ENCODE data around the gene PAN2. TPM values are rescaled to one million over a fixed set of nuclear protein-coding genes. Genes with fewer than 3 reads are reported as not detected.

The PAN2 gene
- polyA plus RNA-seq, 3 donors, result 8.8 to 120 (median 16.0) TPM

DNA sequence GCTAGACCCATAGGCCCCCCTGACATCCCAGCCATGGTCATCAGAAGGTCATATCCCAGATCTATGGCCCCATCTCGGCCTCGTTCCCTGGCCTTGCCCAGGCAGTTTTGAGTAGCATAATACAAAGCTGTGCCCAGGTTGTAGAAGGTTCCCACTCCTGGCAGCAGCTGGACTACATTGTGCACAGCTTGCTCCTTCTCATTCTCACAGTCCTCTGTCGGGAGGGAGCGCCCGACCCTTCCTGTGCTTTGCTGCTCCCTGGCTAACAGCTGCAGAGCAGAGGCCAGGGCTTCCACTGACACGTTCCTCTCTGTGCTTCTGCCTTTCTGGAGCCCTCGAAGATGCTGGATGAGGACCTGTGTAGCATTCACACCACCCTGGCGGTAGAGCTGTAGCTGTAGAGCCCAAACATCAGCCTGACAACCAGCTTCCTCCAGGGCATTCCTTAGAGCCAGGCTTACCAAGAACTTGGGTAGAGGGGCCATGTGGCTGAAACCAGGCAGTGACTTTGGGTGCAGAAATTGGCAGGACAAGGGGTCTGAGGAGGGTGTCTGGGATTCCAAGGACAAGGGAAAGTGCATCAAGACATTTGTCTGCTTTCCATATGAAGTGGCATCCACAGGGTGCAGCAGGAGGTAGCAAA is 27.8 kb upstream of the PAN2 start:
- peaks cover 23% of the 10 kb centered on the region for H4K20me1 ChIP-seq (ENCODE audit: insufficient read depth, low read length)
- TF ChIP-seq, protein P1, sequence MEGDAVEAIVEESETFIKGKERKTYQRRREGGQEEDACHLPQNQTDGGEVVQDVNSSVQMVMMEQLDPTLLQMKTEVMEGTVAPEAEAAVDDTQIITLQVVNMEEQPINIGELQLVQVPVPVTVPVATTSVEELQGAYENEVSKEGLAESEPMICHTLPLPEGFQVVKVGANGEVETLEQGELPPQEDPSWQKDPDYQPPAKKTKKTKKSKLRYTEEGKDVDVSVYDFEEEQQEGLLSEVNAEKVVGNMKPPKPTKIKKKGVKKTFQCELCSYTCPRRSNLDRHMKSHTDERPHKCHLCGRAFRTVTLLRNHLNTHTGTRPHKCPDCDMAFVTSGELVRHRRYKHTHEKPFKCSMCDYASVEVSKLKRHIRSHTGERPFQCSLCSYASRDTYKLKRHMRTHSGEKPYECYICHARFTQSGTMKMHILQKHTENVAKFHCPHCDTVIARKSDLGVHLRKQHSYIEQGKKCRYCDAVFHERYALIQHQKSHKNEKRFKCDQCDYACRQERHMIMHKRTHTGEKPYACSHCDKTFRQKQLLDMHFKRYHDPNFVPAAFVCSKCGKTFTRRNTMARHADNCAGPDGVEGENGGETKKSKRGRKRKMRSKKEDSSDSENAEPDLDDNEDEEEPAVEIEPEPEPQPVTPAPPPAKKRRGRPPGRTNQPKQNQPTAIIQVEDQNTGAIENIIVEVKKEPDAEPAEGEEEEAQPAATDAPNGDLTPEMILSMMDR (IDR thresholded peaks at IDR 0.05), result no peak
- Mint-ChIP-seq H3K36me3 (peaks cover 3 to 8% of the 10 kb centered on the region in 2 donors), H3K27ac (peak overlapping the region in 4 of 7 donors; percentile 21 to 96 (median 72)), H3K4me1 (peaks cover 26% of the 10 kb centered on the region), H3K9me3 (no peaks in the 10 kb centered on the region), H3K4me3 (no peak overlapping the region), H3K27me3 (ENCODE audit: low read depth in 3 of 3) (peaks cover 0 to 2% (median 1%) of the 10 kb centered on the region in 3 donors)
- H3K4me1 ChIP-seq (ENCODE audit: control insufficient read depth in 1 of 2, insufficient read depth in 2 of 2, low read length in 2 of 2), result peaks cover 19 to 23% of the 10 kb centered on the region in 2 donors
- H3K79me2 ChIP-seq (ENCODE audit: insufficient read depth, low read length), result peaks cover 37% of the 10 kb centered on the region
- H3K9me3 ChIP-seq (replicated peaks in 1 of 2; ENCODE audit: control insufficient read depth in 1 of 2, insufficient read depth in 1 of 2, low read length in 2 of 2), result no peaks in the 10 kb centered on the region
- intact Hi-C loops (cut with micrococcal nuclease), result loop anchor here (2.0 to 10.0 kb wide), 4 partner anchors 44 to 103 kb away; partner anchors contain the start of genes CNPY2 (in 2 of the 2), CS (in 1 of the 2), MIP (in 1 of the 2) and SPRYD4 (in 1 of the 2)
- no peaks in the 10 kb centered on the region for H3K36me3 ChIP-seq (replicated peaks in 1 of 2; ENCODE audit: control insufficient read depth in 1 of 2, insufficient read depth in 2 of 2, low read length in 2 of 2)
- no peak for DNase-seq
- no peak overlapping the region for H3K4me3 ChIP-seq (replicated peaks in 1 of 3; ENCODE audit: low read depth in 2 of 3, low read length in 3 of 3)
- peak overlapping the region in 1 of 2 donors; percentile 89 for H3K27ac ChIP-seq (ENCODE audit: low read depth in 1 of 2, low read length in 2 of 2)
- H2AFZ ChIP-seq (ENCODE audit: insufficient read depth, low read depth, low read length, poor library complexity, severe bottlenecking), result peak overlapping the region; percentile 36
- no peaks in the 10 kb centered on the region for H3K27me3 ChIP-seq (ENCODE audit: control insufficient read depth in 2 of 2, insufficient read depth in 2 of 2, low read length in 2 of 2)
- 93% methylated on average over 8 of the region's 8 CpGs for WGBS (ENCODE audit: insufficient coverage)
- H3K9ac ChIP-seq (ENCODE audit: insufficient read depth, low read length, poor library complexity, severe bottlenecking), result no peak overlapping the region
- no peak overlapping the region for H3K4me2 ChIP-seq (replicated peaks; ENCODE audit: extremely low read depth, low read length, poor library complexity, severe bottlenecking)

DNA sequence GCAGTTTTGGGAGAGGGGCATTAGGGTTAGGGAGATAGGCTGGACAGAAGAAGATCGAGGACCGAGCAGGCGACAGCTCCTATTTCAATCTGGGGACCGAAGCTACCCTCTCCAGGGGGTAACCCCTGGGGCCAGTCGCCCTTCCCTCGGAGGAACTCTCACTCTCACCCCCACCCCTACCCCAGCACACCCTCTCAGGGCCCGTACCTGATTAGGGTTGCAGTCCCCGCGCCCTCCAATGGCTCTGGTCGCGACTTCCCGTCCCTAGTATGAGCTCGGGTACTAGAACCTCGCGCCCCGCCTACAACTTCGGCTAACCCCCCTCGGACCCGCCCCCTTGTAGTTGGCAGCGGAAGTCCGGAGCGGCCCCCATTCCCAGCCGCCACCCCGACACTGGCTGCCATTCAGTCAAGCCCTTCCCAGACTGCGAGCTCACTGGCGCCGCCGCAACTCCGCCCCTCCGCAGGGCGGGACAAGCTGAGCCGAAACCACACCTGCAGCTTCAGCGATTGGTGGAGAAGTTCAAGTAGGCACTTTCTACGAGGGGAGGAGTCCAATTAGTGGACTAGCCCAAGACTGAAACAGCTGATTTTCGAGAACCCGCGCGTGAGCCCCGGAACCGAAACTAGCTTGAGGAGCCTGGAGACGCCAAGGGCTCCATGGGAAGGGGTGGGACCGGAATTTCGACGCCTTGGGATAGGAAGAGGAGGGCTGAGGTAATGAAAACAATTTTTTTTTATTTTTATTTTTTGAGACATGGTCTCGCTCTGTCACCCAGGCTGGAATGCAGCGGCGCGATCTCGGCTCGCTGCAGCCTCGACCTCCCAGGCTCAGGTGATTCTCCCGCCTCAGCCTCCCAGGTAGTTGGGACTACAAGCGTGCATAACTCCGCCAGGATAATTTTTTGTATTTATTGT is 26.3 kb upstream of the PAN2 start, which contains the start of gene STAT2:
STAT2 (minus strand) TSS at position 257 of the 917 bp plus-strand sequence. CDS start 3,536 bp downstream, outside the sequence.
- under 1% methylated on average over 43 of the region's 54 CpGs for whole genome bisulfite sequencing (ENCODE audit: insufficient coverage)
- H3K4me1 ChIP-seq (ENCODE audit: control insufficient read depth in 1 of 2, insufficient read depth in 2 of 2, low read length in 2 of 2), result peaks cover 19 to 23% of the 10 kb centered on the region in 2 donors

More for the DNA sequence above, 26.3 kb upstream of the PAN2 start, which contains the start of gene STAT2:
- Mint-ChIP-seq H3K27ac (peak within 1 kb of the TSS; percentile 87 to 97 (median 95)), H3K4me1 (peaks cover 26% of the 10 kb centered on the region), H3K9me3 (no peaks in the 10 kb centered on the region), H3K36me3 (peaks cover 16 to 21% of the 10 kb centered on the region in 2 donors), H3K4me3 (peak within 1 kb of the TSS; percentile 87 to 94), H3K27me3 (ENCODE audit: low read depth in 3 of 3) (peaks cover 0 to 2% (median 1%) of the 10 kb centered on the region in 3 donors)
- peak; percentile 98 to 99 (median 99) for DNase-seq
- Histone ChIP-seq H3K79me2 (ENCODE audit: insufficient read depth, low read length) (peaks cover 49% of the 10 kb centered on the region), H3K4me2 (replicated peaks; ENCODE audit: extremely low read depth, low read length, poor library complexity, severe bottlenecking) (peak within 1 kb of the TSS; percentile 95), H3K4me3 (replicated peaks in 1 of 3; ENCODE audit: low read depth in 2 of 3, low read length in 3 of 3) (peak within 1 kb of the TSS; percentile 89 to 97 (median 89)), H3K27ac (ENCODE audit: low read depth in 1 of 2, low read length in 2 of 2) (peak within 1 kb of the TSS; percentile 74 to 89), H3K9me3 (replicated peaks in 1 of 2; ENCODE audit: control insufficient read depth in 1 of 2, insufficient read depth in 1 of 2, low read length in 2 of 2) (no peaks in the 10 kb centered on the region), H3K27me3 (ENCODE audit: control insufficient read depth in 2 of 2, insufficient read depth in 2 of 2, low read length in 2 of 2) (no peaks in the 10 kb centered on the region), H3K36me3 (replicated peaks in 1 of 2; ENCODE audit: control insufficient read depth in 1 of 2, insufficient read depth in 2 of 2, low read length in 2 of 2) (peaks cover 14% of the 10 kb centered on the region in 2 donors), H4K20me1 (ENCODE audit: insufficient read depth, low read length) (peaks cover 38% of the 10 kb centered on the region), H3K9ac (ENCODE audit: insufficient read depth, low read length, poor library complexity, severe bottlenecking) (peak within 1 kb of the TSS; percentile 76), H2AFZ (ENCODE audit: insufficient read depth, low read depth, low read length, poor library complexity, severe bottlenecking) (peak within 1 kb of the TSS; percentile 82)
- TF ChIP-seq, protein P1 (IDR thresholded peaks at IDR 0.05), result no peak
- intact Hi-C loops (cut with micrococcal nuclease), result loop anchor here (2.0 to 10.0 kb wide), 4 partner anchors 43 to 105 kb away; partner anchors contain the start of genes CNPY2 (in 2 of the 2), CS (in 1 of the 2), MIP (in 1 of the 2) and SPRYD4 (in 1 of the 2)

Data from CD14-positive monocyte (primary cell).